Neuronal stem cell (in vitro differentiated cells): ENCODE results near the gene ZNF618. TPM values are rescaled to one million over a fixed set of nuclear protein-coding genes. Genes with fewer than 3 reads are reported as not detected.
A peak's percentile ranks its signal among the peaks of the same experiment; 100 is the strongest.

Source experiments
- DNase-seq: peaks from one replicate; pipeline ENCODE4 v3.0.0-alpha.2; 2013; ENCODE audit warnings: low spot score
- H2AFZ ChIP-seq: one replicate; pipeline ENCODE4 v1.6.1; 2013; ENCODE audit warnings: mild to moderate bottlenecking, low read length, inconsistent platforms
- H2AK5ac ChIP-seq: 2 replicates; pipeline ENCODE4 v1.6.1; 2013; ENCODE audit warnings: low read depth, mild to moderate bottlenecking, inconsistent platforms, low read length, moderate library complexity, mixed read lengths
- H2BK120ac ChIP-seq: 2 replicates; pipeline ENCODE4 v1.6.1; 2013; ENCODE audit warnings: low read depth, mild to moderate bottlenecking, inconsistent platforms, low read length, moderate library complexity, mixed read lengths
- H2BK12ac ChIP-seq: one replicate; pipeline ENCODE4 v1.6.1; 2013; ENCODE audit warnings: low read length, inconsistent platforms
- H2BK15ac ChIP-seq: 2 replicates; pipeline ENCODE4 v1.6.1; 2013; ENCODE audit warnings: mild to moderate bottlenecking, low read length, inconsistent platforms, mixed read lengths
- H2BK5ac ChIP-seq: one replicate; pipeline ENCODE4 v1.6.1; 2013; ENCODE audit warnings: inconsistent platforms, mild to moderate bottlenecking, low read length, moderate library complexity
- H3K14ac ChIP-seq: one replicate; pipeline ENCODE4 v1.6.1; 2013; ENCODE audit warnings: low read length, inconsistent platforms
- H3K18ac ChIP-seq: 2 replicates; pipeline ENCODE4 v1.6.1; 2013; ENCODE audit warnings: low read length, inconsistent platforms
- H3K23ac ChIP-seq: 2 replicates; pipeline ENCODE4 v1.6.1; 2013; ENCODE audit warnings: low read depth, mild to moderate bottlenecking, mixed read lengths, low read length, inconsistent platforms; ENCODE audit not compliant: poor library complexity
- H3K27ac ChIP-seq: replicated peaks from 3 replicates; pipeline ENCODE4 v1.5.1; 2013; ENCODE audit warnings: low read length, inconsistent platforms
- H3K27me3 ChIP-seq, 3 experiments: 2 replicates each; pipeline ENCODE4 v1.6.1; 2013; ENCODE audit warnings: low read length in 3 of 3, mild to moderate bottlenecking in 2 of 3, inconsistent platforms in 1 of 3, low read depth in 1 of 3, mixed read lengths in 1 of 3, moderate library complexity in 1 of 3; ENCODE audit not compliant: control insufficient read depth in 3 of 3, insufficient read depth in 3 of 3
- H3K36me3 ChIP-seq, 2 donors: replicated peaks in 1 of 2; 2 replicates each; pipeline ENCODE4 v1.6.1; 2013; ENCODE audit warnings: low read length in 2 of 2; ENCODE audit not compliant: control insufficient read depth in 2 of 2, insufficient read depth in 2 of 2
- H3K4ac ChIP-seq: 2 replicates; pipeline ENCODE4 v1.6.1; 2013; ENCODE audit warnings: inconsistent platforms, mild to moderate bottlenecking, low read length, moderate library complexity
- H3K4me1 ChIP-seq, 2 donors: 1 replicate in 1 of 2; 2 replicates in 1 of 2; pipeline ENCODE4 v1.6.1; 2013; ENCODE audit warnings: low read length in 2 of 2, low read depth in 1 of 2; ENCODE audit not compliant: control insufficient read depth in 2 of 2, insufficient read depth in 1 of 2
- H3K4me2 ChIP-seq: one replicate; pipeline ENCODE4 v1.6.1; 2013; ENCODE audit warnings: mild to moderate bottlenecking, low read length, inconsistent platforms; ENCODE audit not compliant: insufficient read depth, poor library complexity, severe bottlenecking
- H3K4me3 ChIP-seq, 2 donors: 2 replicates each; pipeline ENCODE4 v1.5.1; 2013; ENCODE audit warnings: low read length in 2 of 2, mild to moderate bottlenecking in 2 of 2, inconsistent platforms in 1 of 2, moderate library complexity in 1 of 2
- H3K79me1 ChIP-seq: one replicate; pipeline ENCODE4 v1.6.1; 2013; ENCODE audit warnings: low read depth, mild to moderate bottlenecking, inconsistent platforms, low read length, moderate library complexity
- H3K9ac ChIP-seq: one replicate; pipeline ENCODE4 v1.6.1; 2013; ENCODE audit warnings: mild to moderate bottlenecking, low read depth, low read length, inconsistent platforms; ENCODE audit not compliant: poor library complexity
- H3K9me3 ChIP-seq, 2 donors: replicated peaks in 1 of 2; 2 replicates each; pipeline versions ENCODE3 to v1.6.1; 2013; ENCODE audit warnings: low read length in 2 of 2, mild to moderate bottlenecking in 2 of 2, inconsistent platforms in 1 of 2, low read depth in 1 of 2, mixed read lengths in 1 of 2, moderate library complexity in 1 of 2; ENCODE audit not compliant: control insufficient read depth in 2 of 2, insufficient read depth in 1 of 2
- H4K8ac ChIP-seq: one replicate; pipeline ENCODE4 v1.6.1; 2013; ENCODE audit warnings: low read depth, mild to moderate bottlenecking, inconsistent platforms, low read length, moderate library complexity
- H4K91ac ChIP-seq: one replicate; pipeline ENCODE4 v1.6.1; 2013; ENCODE audit warnings: low read length, low read depth, mild to moderate bottlenecking, inconsistent platforms; ENCODE audit not compliant: poor library complexity
- WGBS, 2 donors: extraction: QIAGEN DNeasy Blood & Tissue Kit; methylation state at CpG; one replicate each; pipeline ENCODE4 v1.1.7; 2013; ENCODE audit warnings: missing lambda C conversion rate in 2 of 2, mixed read lengths in 1 of 2; ENCODE audit not compliant: insufficient read length in 2 of 2, insufficient replicate concordance in 1 of 2; ENCODE audit errors: extremely low coverage in 2 of 2; 5-methylcytosine and 5-hydroxymethylcytosine counted together
- polyA plus RNA-seq, 2 experiments: library from polyadenylated mRNA; stranded (reverse); fragments of 200-250 nt; gene quantifications; one replicate each; pipeline ENCODE4 v1.2.3, GENCODE V29; 2013

The ZNF618 gene
- polyA plus RNA-seq (2013, experiment 1 of 2): 31.5 TPM
- polyA plus RNA-seq (2013, experiment 2 of 2): 32.2 TPM

- Histone ChIP-seq H3K27me3 (peaks cover 0 to 18% (median 0%) of the 10 kb centered on the region in 3 experiments), H3K18ac (peak within 1 kb of the TSS; percentile 95), H4K8ac (no peak within 1 kb of the TSS), H2BK15ac (peak within 1 kb of the TSS; percentile 67), H3K9ac (peak within 1 kb of the TSS; percentile 60), H2AK5ac (no peak within 1 kb of the TSS), H3K23ac (no peak within 1 kb of the TSS), H3K4me3 (peak within 1 kb of the TSS; percentile 73 to 85), H2BK5ac (peak within 1 kb of the TSS; percentile 82), H3K9me3 (peaks cover 0 to 3% of the 10 kb centered on the region in 2 donors), H3K4me2 (peak within 1 kb of the TSS; percentile 40), H3K4ac (no peak within 1 kb of the TSS), H3K14ac (no peak within 1 kb of the TSS), H2BK120ac (no peak within 1 kb of the TSS), H3K27ac (no peak within 1 kb of the TSS), H3K36me3 (peaks cover 0 to 12% of the 10 kb centered on the region in 2 donors), H2BK12ac (no peak within 1 kb of the TSS), H3K79me1 (no peaks in the 10 kb centered on the region), H2AFZ (peak within 1 kb of the TSS; percentile 93), H4K91ac (no peak within 1 kb of the TSS), H3K4me1 (peaks cover 2 to 3% of the 10 kb centered on the region in 2 donors)
- WGBS, 2 donors: no CpG with 5 or more reads among the region's 84 CpGs
- peak; percentile 23 for DNase-seq
Observed at GRCh38 chr9:113876151-113876992, at the start of gene ZNF618. ZNF618 (plus strand) TSS chr9:113876309; CDS start chr9:113876381, 72 bp downstream.

- H3K9ac ChIP-seq: no peak overlapping the region
Observed at GRCh38 chr9:113828221-113828620, 47.9 kb upstream of the ZNF618 start.

GRCh38 chr9:113837334-113837733 is 38.8 kb upstream of the ZNF618 start:
- no peak overlapping the region for H2AK5ac ChIP-seq
- DNase-seq: no peak
- no peak overlapping the region for H3K27ac ChIP-seq
- H3K79me1 ChIP-seq: no peaks in the 10 kb centered on the region
- H3K27me3 ChIP-seq: no peaks in the 10 kb centered on the region
- H3K4me3 ChIP-seq: no peak overlapping the region
- H3K9me3 ChIP-seq: peaks cover 0 to 5% of the 10 kb centered on the region in 2 donors
- no peak overlapping the region for H2BK12ac ChIP-seq
- no peak overlapping the region for H3K4me2 ChIP-seq
- H4K91ac ChIP-seq: no peak overlapping the region
- H2AFZ ChIP-seq: no peak overlapping the region
- WGBS, 2 donors: no CpG with 5 or more reads among the region's 3 CpGs
- H3K14ac ChIP-seq: no peak overlapping the region
- H3K23ac ChIP-seq: no peak overlapping the region
- H2BK15ac ChIP-seq: no peak overlapping the region
- H4K8ac ChIP-seq: no peak overlapping the region
- H2BK120ac ChIP-seq: no peak overlapping the region
- no peak overlapping the region for H3K4ac ChIP-seq
- H2BK5ac ChIP-seq: no peak overlapping the region
- H3K36me3 ChIP-seq: no peaks in the 10 kb centered on the region
- no peak overlapping the region for H3K9ac ChIP-seq
- no peak overlapping the region for H3K18ac ChIP-seq
- H3K4me1 ChIP-seq: no peaks in the 10 kb centered on the region

More at GRCh38 chr9:113828221-113828620, 47.9 kb upstream of the ZNF618 start:
- no peak overlapping the region for H2AFZ ChIP-seq
- no peak overlapping the region for H2BK120ac ChIP-seq
- H3K9me3 ChIP-seq: peaks cover 0 to 7% of the 10 kb centered on the region in 2 donors
- no peak overlapping the region for H3K23ac ChIP-seq
- no peak overlapping the region for H3K4ac ChIP-seq
- no peak overlapping the region for H3K4me3 ChIP-seq
- H3K27ac ChIP-seq: no peak overlapping the region
- H2BK15ac ChIP-seq: no peak overlapping the region
- H2AK5ac ChIP-seq: no peak overlapping the region
- no peak overlapping the region for H2BK12ac ChIP-seq
- no peak overlapping the region for H3K4me2 ChIP-seq
- no peaks in the 10 kb centered on the region for H3K79me1 ChIP-seq
- WGBS, 2 donors: no CpG with 5 or more reads among the region's 1 CpG
- H2BK5ac ChIP-seq: no peak overlapping the region
- no peaks in the 10 kb centered on the region for H3K36me3 ChIP-seq
- DNase-seq: no peak
- H4K8ac ChIP-seq: no peak overlapping the region
- H3K4me1 ChIP-seq: no peaks in the 10 kb centered on the region
- no peak overlapping the region for H3K14ac ChIP-seq
- no peaks in the 10 kb centered on the region for H3K27me3 ChIP-seq
- H3K18ac ChIP-seq: no peak overlapping the region
- H4K91ac ChIP-seq: no peak overlapping the region

DNA sequence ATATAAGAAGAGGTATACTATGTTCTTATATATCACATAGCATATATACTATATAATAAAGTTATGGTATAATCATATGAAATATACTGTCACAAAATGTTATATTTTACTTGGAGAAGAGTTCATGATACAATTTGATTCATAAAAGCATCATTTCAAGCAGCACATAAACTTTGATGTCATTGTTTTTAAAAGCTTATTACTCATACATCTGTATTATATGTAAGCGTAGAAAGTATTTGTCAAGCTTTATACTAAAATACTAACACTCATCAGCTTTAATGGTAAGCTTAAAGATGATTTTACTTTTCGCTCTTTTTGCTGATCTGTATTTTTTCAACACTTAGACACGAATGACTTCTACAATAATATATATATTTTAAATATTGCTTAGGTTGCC is 34.0 kb upstream of the ZNF618 start:
- Histone ChIP-seq H3K4me3 (no peak overlapping the region), H2AK5ac (no peak overlapping the region), H3K9me3 (no peaks in the 10 kb centered on the region), H4K8ac (no peak overlapping the region), H2BK15ac (no peak overlapping the region), H3K27ac (no peak overlapping the region), H3K18ac (no peak overlapping the region), H2BK120ac (no peak overlapping the region), H3K4me2 (no peak overlapping the region), H2AFZ (no peak overlapping the region), H3K79me1 (no peaks in the 10 kb centered on the region), H3K14ac (no peak overlapping the region), H2BK12ac (no peak overlapping the region), H3K23ac (no peak overlapping the region), H3K27me3 (no peaks in the 10 kb centered on the region), H3K36me3 (no peaks in the 10 kb centered on the region), H3K4me1 (no peaks in the 10 kb centered on the region), H3K4ac (no peak overlapping the region), H4K91ac (no peak overlapping the region), H3K9ac (no peak overlapping the region), H2BK5ac (no peak overlapping the region)
- no peak for DNase-seq
- WGBS, 2 donors: no CpG with 5 or more reads among the region's 3 CpGs
